Stomach (tissue), 9 donors: Measurements from ENCODE around the gene NEO1. TPM values are rescaled to one million over a fixed set of nuclear protein-coding genes. Genes with fewer than 3 reads are reported as not detected.

Experiments
- DNase-seq, 2 donors: peaks; one replicate each; pipeline versions ENCODE4 v3.0.0 to v3.0.0-alpha.2; 2013 to 2019
- H3K27ac ChIP-seq, 5 donors: fragments of 200-600 bp in 4 of 5; sonication (generic) in 4 of 5; one replicate each; pipeline ENCODE4 v1.5.1; 2013 to 2019; ENCODE audit warnings: mild to moderate bottlenecking in 1 of 5, moderate library complexity in 1 of 5
- H3K27me3 ChIP-seq, 3 donors: fragments of 200-600 bp; sonication (generic); one replicate each; pipeline ENCODE4 v1.5.1; 2017 to 2019; ENCODE audit warnings: mixed run types in 1 of 3
- H3K36me3 ChIP-seq, 4 donors: fragments of 200-600 bp; sonication (generic); 1 replicate in 3 of 4; 2 replicates in 1 of 4; pipeline ENCODE4 v1.5.1; 2016 to 2019
- H3K4me1 ChIP-seq, 4 donors: fragments of 200-600 bp; sonication (generic); one replicate each; pipeline ENCODE4 v1.5.1; 2016 to 2019
- H3K4me3 ChIP-seq, 4 donors: fragments of 200-600 bp; sonication (generic) in 3 of 4; one replicate each; pipeline ENCODE4 v1.5.1; 2016 to 2019; ENCODE audit warnings: mild to moderate bottlenecking in 1 of 4
- H3K9me3 ChIP-seq, 4 donors: fragments of 200-600 bp; sonication (generic); one replicate each; pipeline ENCODE4 v1.5.1; 2016 to 2019
- CTCF ChIP-seq, 7 experiments: fragments of 450-650 bp in 4 of 7; fragments of 200-600 bp in 3 of 7; sonication (generic) in 3 of 7; IDR thresholded peaks; one replicate each; pipeline ENCODE4 v1.5.1; 2016 to 2019; ENCODE audit warnings: antibody characterized with exemption in 7 of 7, control low read depth in 2 of 7, mild to moderate bottlenecking in 1 of 7
- EP300 ChIP-seq: sonication (generic); formaldehyde crosslinking; IDR thresholded peaks from one replicate; pipeline ENCODE4 v1.6.1; 2017; ENCODE audit warnings: antibody characterized with exemption
- POLR2A ChIP-seq, 4 donors: fragments of 450-650 bp; IDR thresholded peaks; one replicate each; pipeline ENCODE4 v1.6.1; 2016; ENCODE audit warnings: antibody characterized with exemption in 4 of 4, control low read depth in 2 of 4, mild to moderate bottlenecking in 1 of 4, moderate library complexity in 1 of 4
- POLR2AphosphoS5 ChIP-seq, 3 donors: sonication (generic); formaldehyde crosslinking; IDR thresholded peaks; one replicate each; pipeline ENCODE4 v1.6.1; 2016; ENCODE audit warnings: antibody characterized with exemption in 3 of 3
- WGBS, 5 donors: extraction: QIAGEN DNeasy Blood & Tissue Kit in 3 of 5; methylation state at CpG; one replicate each; pipeline versions ENCODE4 v1.1.5 to v1.1.7; 2013 to 2018; 5-methylcytosine and 5-hydroxymethylcytosine counted together
- intact Hi-C: fragments of 100-400 bp; cut with DNase I; formaldehyde crosslinking; loops from one replicate; pipeline ENCODE4 v1.15.1; 2023; ENCODE audit warnings: low total_unique reads
- polyA plus RNA-seq, 3 donors: library from polyadenylated mRNA; stranded (reverse); fragments of 200-250 nt; gene quantifications; one replicate each; pipeline ENCODE4 v1.2.3, GENCODE V29; 2013
- total RNA-seq, 5 donors: library from RNA; depleted of rRNA; stranded (reverse); fragments of >200 nt; gene quantifications; one replicate each; pipeline versions ENCODE4 v1.1.0 to v1.2.3, GENCODE V29; 2014 to 2016
- donor health status: healthy with polysubstance abuse.
- donor health status: Bipolar disorder and iron deficiency.
- donor health status: healthy.

NEO1 gene
- total and polyA plus RNA-seq, 8 donors, result 4.7 to 182 (median 17.3) TPM

- Histone ChIP-seq H3K4me3 (no peak overlapping the region), H3K36me3 (no peaks in the 10 kb centered on the region), H3K27me3 (peaks cover 0 to 12% (median 0%) of the 10 kb centered on the region in 3 donors), H3K9me3 (peaks cover 0 to 1% (median 0%) of the 10 kb centered on the region in 4 donors), H3K27ac (no peak overlapping the region), H3K4me1 (no peaks in the 10 kb centered on the region)
- 34 to 62% (median 57%) methylated on average over 6 of the region's 6 CpGs for WGBS, 5 donors
- no peak for DNase-seq
- no peak for TF ChIP-seq POLR2AphosphoS5 (IDR thresholded peaks at IDR 0.05)
- TF ChIP-seq EP300, result no peak
- no peak for TF ChIP-seq CTCF (IDR thresholded peaks at IDR 0.05)
- TF ChIP-seq POLR2A (IDR thresholded peaks at IDR 0.05), result no peak
- intact Hi-C loops, result no loop called here
These were observed 285.8 kb downstream of the NEO1 start for GRCh38 chr15:73338058-73338457.

GRCh38 chr15:73338606-73339374 is 286.5 kb downstream of the NEO1 start:
- peaks cover 0 to 12% (median 0%) of the 10 kb centered on the region in 3 donors for H3K27me3 ChIP-seq
- WGBS, 5 donors, result 65 to 79% (median 72%) methylated on average over 6 to 9 of the region's 9 CpGs
- TF ChIP-seq EP300 (no peak), POLR2AphosphoS5 (IDR thresholded peaks at IDR 0.05) (no peak), CTCF (IDR thresholded peaks at IDR 0.05) (no peak), POLR2A (IDR thresholded peaks at IDR 0.05) (no peak)
- H3K27ac ChIP-seq, result no peak overlapping the region
- H3K9me3 ChIP-seq, result peaks cover 0 to 5% (median 0%) of the 10 kb centered on the region in 4 donors
- no peak for DNase-seq
- intact Hi-C loops, result no loop called here
- H3K36me3 ChIP-seq, result no peaks in the 10 kb centered on the region
- no peak overlapping the region for H3K4me3 ChIP-seq
- no peaks in the 10 kb centered on the region for H3K4me1 ChIP-seq

- TF ChIP-seq POLR2AphosphoS5 (IDR thresholded peaks at IDR 0.05) (no peak), CTCF (IDR thresholded peaks at IDR 0.05) (no peak), EP300 (no peak), POLR2A (IDR thresholded peaks at IDR 0.05) (no peak)
- intact Hi-C loops, result no loop called here
- Histone ChIP-seq H3K27ac (no peak overlapping the region), H3K4me1 (no peaks in the 10 kb centered on the region), H3K27me3 (peaks cover 0 to 12% (median 0%) of the 10 kb centered on the region in 3 donors), H3K36me3 (no peaks in the 10 kb centered on the region), H3K9me3 (peaks cover 0 to 5% (median 0%) of the 10 kb centered on the region in 4 donors), H3K4me3 (no peak overlapping the region)
- no peak for DNase-seq
- WGBS, 5 donors, result 67 to 86% (median 80%) methylated on average over 9 of the region's 9 CpGs
These were observed 288.4 kb downstream of the NEO1 start for GRCh38 chr15:73340502-73341192.

- Histone ChIP-seq H3K36me3 (no peaks in the 10 kb centered on the region), H3K4me1 (no peaks in the 10 kb centered on the region), H3K27me3 (peaks cover 0 to 15% (median 0%) of the 10 kb centered on the region in 3 donors), H3K27ac (no peak overlapping the region), H3K4me3 (no peak overlapping the region), H3K9me3 (peaks cover 0 to 5% (median 0%) of the 10 kb centered on the region in 4 donors)
- no peak for DNase-seq
- intact Hi-C loops, result no loop called here
- WGBS, 5 donors, result 79 to 86% (median 82%) methylated on average over 10 to 14 of the region's 14 CpGs
- no peak for TF ChIP-seq POLR2AphosphoS5 (IDR thresholded peaks at IDR 0.05)
- TF ChIP-seq CTCF (IDR thresholded peaks at IDR 0.05), result no peak
- no peak for TF ChIP-seq POLR2A (IDR thresholded peaks at IDR 0.05)
- no peak for TF ChIP-seq EP300
These were observed 289.8 kb downstream of the NEO1 start for GRCh38 chr15:73341886-73342600.
